ENCODE data around the gene DNAH10. TPM values are rescaled to one million over a fixed set of nuclear protein-coding genes. Genes with fewer than 3 reads are reported as not detected.

DNAH10 gene
- total and polyA plus RNA-seq, 8 donors = 0.02 to 0.59 (median 0.09) TPM; not detected in 1

DNA sequence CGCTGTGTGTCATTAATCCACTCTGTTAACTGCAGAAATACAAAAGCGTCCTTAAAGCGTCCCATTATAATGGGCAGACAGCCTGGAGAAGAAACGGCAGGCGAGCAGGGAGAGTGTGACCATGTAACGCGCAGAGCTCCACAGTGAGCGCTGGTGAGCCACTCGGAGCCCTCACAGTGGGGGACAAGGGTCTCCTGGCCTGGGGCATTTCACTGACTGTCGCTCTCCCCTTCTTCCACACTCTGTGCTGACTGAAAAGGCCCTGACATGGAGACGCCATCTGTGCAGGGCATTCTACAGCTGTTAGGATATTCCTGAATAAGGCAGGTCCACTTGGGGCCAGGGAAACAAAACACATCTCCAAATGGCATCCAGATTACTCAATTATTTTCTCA lies 186.3 kb downstream of the DNAH10 start:
- Histone ChIP-seq H3K36me3 (no peaks in the 10 kb centered on the region), H3K4me3 (no peak overlapping the region), H3K27ac (no peak overlapping the region), H3K4me1 (peaks cover 0 to 9% (median 8%) of the 10 kb centered on the region in 3 donors), H3K27me3 (no peaks in the 10 kb centered on the region), H3K9me3 (no peaks in the 10 kb centered on the region)
- FAIRE-seq (no peak), ATAC-seq (no peak), DNase-seq (no peak)
- TF ChIP-seq, protein P1, sequence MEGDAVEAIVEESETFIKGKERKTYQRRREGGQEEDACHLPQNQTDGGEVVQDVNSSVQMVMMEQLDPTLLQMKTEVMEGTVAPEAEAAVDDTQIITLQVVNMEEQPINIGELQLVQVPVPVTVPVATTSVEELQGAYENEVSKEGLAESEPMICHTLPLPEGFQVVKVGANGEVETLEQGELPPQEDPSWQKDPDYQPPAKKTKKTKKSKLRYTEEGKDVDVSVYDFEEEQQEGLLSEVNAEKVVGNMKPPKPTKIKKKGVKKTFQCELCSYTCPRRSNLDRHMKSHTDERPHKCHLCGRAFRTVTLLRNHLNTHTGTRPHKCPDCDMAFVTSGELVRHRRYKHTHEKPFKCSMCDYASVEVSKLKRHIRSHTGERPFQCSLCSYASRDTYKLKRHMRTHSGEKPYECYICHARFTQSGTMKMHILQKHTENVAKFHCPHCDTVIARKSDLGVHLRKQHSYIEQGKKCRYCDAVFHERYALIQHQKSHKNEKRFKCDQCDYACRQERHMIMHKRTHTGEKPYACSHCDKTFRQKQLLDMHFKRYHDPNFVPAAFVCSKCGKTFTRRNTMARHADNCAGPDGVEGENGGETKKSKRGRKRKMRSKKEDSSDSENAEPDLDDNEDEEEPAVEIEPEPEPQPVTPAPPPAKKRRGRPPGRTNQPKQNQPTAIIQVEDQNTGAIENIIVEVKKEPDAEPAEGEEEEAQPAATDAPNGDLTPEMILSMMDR (IDR thresholded peaks at IDR 0.05) = no peak
- 94 to 97% methylated on average over 11 of the region's 11 CpGs for WGBS, 2 donors
- intact Hi-C loops (cut with DNase I) = no loop called here

DNA sequence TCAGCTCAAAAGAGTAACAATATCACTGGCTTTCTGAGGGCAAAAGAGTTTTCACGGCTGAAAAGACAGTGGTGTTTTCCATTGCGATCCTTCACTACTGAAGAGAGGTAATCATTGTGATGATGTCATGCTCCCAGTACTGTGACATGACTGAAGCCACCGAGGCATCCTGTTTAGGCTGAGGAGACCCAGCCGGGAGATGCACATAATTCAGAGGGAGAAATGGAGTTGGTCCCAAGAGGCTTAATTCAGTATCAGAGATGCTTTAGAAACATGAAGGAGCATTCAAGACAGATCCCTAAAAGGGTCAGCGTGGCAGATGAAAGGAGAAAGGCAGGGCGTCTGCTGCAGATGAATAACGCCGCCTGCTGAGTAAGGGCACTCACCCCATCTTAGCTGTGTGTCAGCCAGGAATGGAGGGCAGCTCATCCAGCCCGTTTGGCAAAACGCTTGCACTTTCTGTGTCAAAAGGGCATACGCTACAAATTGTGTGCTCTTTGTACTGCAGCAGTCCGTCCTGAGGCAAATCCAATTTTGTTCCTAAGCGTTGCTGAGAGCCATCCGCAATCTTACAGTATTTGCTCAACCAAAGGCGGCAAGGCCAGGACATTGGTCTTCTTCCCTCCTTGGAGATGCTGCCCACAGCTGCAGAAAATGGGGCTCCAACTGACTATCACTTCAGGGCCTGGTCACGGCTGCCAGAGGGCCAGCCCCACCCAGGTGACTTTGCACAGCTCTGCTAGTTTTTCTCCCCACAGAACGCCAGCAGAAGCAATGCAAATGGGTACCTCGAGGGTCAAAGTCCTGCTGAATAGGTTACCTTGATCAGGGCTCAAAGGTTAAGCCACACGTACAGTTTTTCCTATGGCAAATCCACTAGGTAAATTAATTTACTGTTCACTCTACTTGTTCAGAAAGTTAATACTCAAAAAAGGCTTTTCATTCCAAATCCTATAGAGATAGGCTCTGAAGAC lies 187.0 kb downstream of the DNAH10 start:
- Histone ChIP-seq H3K27me3 (no peaks in the 10 kb centered on the region), H3K4me3 (no peak overlapping the region), H3K36me3 (no peaks in the 10 kb centered on the region), H3K27ac (no peak overlapping the region), H3K9me3 (no peaks in the 10 kb centered on the region), H3K4me1 (peaks cover 0 to 9% (median 8%) of the 10 kb centered on the region in 3 donors)
- 76 to 81% methylated on average over 19 of the region's 19 CpGs for WGBS, 2 donors
- intact Hi-C loops (cut with DNase I) = no loop called here
- FAIRE-seq (no peak), DNase-seq (no peak), ATAC-seq (no peak)
- TF ChIP-seq, protein P1 (IDR thresholded peaks at IDR 0.05) = no peak

DNA sequence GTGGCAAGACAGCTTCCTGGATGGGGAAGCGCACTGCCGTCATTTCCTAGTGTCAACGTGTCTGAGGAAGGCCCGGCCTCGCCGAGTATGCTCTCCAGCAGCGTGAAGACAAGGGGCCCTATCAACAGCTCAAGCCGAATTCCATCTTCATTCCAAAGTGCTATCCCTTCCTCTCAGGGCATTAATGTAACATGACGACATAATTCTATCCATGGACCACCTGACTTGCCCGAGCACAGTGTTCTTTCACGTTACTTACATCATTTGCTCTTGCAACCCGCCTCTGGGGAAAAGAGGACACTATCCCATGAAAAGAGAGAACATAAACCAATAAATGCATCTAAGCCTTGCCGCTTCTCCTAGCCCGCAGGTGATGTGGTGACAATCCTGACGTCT lies 187.7 kb downstream of the DNAH10 start:
- WGBS, 2 donors = 95% methylated on average over 15 of the region's 15 CpGs
- no peaks in the 10 kb centered on the region for H3K36me3 ChIP-seq
- H3K27ac ChIP-seq = no peak overlapping the region
- TF ChIP-seq, protein P1 (IDR thresholded peaks at IDR 0.05) = no peak
- H3K4me1 ChIP-seq = peaks cover 0 to 9% (median 8%) of the 10 kb centered on the region in 3 donors
- ATAC-seq (no peak), FAIRE-seq (no peak), DNase-seq (no peak)
- intact Hi-C loops (cut with DNase I) = no loop called here
- H3K9me3 ChIP-seq = no peaks in the 10 kb centered on the region
- H3K4me3 ChIP-seq = no peak overlapping the region
- H3K27me3 ChIP-seq = no peaks in the 10 kb centered on the region

DNA sequence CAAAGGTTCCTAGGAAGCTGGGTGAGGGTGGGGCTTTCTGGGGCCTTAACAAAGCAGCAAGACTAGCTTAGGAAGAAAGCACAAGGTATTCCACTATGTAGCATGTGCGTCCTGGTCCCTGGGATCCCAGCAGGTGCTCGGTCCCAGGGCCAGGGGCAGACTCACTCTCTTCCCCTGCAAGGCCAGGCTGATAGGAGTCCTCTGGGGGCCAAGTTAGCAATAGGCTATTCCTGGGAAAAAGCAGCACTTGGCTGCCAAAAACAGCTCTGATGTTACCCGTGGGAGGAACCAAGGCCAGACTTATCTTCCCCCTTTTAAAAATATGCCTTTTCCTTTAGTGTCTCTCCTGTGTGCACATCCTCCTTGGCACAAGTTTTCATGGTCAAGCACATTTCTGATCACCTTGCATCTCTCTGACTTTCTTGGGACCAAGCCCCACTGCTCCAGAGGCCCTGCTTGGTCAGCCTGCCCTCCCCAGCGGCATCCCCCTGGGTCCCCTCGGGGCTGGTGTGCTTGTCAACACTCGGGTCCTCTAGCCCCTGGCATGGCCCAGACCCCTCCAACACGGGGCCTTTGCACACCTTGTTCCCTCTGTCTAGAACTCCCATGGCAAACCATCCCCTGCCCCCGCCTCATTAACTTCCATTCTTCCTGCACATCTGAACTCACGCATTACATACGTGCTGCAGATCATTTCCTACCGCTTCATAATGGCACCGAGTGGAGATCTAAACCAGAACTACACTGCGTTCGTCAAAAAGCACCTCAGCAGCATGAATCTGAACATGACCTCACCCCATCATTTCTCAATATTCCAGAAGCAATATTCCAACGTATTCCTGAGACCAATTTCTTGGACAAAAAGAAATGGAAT lies 188.6 kb downstream of the DNAH10 start:
- ATAC-seq (peak; percentile 55 to 92 (median 78)), FAIRE-seq (no peak), DNase-seq (no peak)
- Histone ChIP-seq H3K4me1 (peaks cover 0 to 9% (median 8%) of the 10 kb centered on the region in 3 donors), H3K9me3 (no peaks in the 10 kb centered on the region), H3K36me3 (no peaks in the 10 kb centered on the region), H3K27me3 (no peaks in the 10 kb centered on the region), H3K27ac (no peak overlapping the region), H3K4me3 (no peak overlapping the region)
- WGBS, 2 donors = 80% methylated on average over 15 of the region's 15 CpGs
- TF ChIP-seq, protein P1 (IDR thresholded peaks at IDR 0.05) = no peak
- intact Hi-C loops (cut with DNase I) = no loop called here
